ENCODE results near the gene TXNDC12.

GRCh38 chr1:52063192-52063591 lies 8.2 kb upstream of the TXNDC12 start:
- no peak for TF ChIP-seq CTCF (IDR thresholded peaks at IDR 0.05; ENCODE audit: borderline replicate concordance, extremely low read depth, low read length, poor library complexity, severe bottlenecking)
- no peak for TF ChIP-seq EZH2 (IDR thresholded peaks at IDR 0.05; ENCODE audit: borderline replicate concordance, low read depth, low read length, severe bottlenecking)

Measured in DND-41 (cell line).